ENCODE results near the gene TPGS2.

TPGS2 gene

DNA sequence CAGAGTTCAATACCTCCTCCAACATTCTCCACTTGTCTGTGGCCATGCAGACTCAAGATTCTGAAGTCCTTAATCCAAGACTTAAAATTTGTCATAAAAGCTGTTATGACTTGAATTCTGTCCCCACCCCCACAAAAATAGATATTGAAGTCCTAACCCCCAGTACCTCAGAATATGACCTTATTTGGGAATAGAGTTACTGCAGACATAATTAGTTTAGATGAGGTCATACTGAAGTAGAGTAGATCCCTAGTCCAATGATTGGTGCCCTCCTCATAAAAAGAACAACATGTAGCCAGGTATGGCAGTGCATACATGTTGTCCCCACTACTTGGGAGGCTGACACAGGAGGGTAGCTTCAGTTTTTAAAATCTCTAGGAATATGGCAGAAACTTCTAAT, 9.2 kb downstream of the TPGS2 start:
- DNase-seq = peak; percentile 52

DNA sequence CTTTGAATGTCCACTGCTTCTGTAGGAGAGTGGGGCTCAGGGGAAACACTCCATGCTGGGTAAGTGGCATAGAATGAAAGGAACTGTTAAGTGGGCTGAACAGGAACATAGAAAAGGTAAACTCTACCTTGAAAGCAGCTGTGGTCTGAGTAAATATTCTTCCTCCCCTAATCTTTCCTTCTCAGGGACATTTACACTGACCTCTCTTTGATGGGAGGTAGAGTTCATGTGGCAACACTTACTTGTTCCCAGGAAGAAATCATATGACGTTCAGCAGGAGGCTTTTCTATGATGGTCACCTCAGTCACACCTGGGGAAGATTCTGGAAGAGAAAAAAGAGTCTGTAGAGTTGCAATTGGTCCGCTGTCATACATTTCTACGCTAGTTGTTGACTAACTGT, 10.2 kb downstream of the TPGS2 start:
- peak; percentile 95 for DNase-seq

DNA sequence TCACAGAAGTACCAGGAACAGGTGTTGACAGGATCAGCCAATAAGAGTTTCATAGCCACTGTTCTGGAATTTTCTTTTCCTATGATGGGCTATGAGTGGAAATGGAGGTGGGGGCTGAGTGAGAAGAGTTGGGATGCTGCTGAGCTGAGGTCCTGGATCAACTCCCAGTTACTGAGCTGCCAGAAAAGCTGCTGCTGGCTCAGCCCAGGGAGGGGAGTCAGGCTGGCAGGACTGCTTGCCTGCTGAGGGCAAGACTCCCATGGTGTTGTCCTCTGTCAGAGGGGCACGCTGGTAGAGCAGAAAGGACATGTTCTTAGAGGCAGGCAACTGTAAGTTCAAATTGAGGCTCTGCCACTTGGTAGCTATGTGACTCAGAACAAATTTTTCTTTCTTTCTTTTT, 11.8 kb downstream of the TPGS2 start:
- DNase-seq = peak; percentile 48

DNA sequence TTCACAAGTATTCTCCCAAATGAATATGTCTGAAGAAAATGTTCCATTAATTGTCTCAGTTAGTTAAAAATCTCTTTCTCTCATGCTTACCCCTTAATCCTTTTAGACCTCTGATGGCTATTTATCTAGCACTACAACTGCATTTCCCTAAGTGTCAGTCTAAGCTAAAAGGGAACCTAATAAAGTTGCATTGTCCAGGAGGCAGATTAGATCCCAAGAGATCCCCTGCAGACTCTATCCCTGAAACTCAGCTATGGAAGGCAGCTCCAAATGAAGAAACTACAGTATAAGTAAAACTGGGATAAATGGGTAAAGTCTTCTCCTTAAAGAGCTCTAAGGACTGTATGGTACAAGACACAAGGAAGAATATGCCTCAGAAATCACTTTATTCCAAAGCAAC, 12.7 kb downstream of the TPGS2 start:
- peak; percentile 19 for DNase-seq

DNA sequence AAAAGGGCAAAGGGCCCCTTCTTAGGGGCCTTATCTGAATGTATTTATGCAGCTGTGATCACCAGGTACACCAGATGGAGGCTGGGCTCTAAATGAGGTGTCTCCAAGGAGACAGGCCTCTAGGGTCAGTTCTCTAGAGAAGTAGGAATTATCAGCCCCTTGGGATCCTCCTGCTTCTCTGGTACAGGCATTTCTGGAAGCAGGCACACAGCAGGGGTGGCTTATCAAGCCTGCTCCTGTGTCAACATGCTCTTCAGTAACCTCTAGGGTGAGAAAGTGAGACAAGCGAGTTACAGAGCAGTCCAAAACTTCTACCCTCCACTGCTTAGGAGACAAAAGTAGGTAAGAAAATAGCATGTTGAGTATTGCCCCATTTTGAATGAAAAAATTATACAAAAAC, 13.8 kb downstream of the TPGS2 start:
- peak; percentile 99 for DNase-seq

DNA sequence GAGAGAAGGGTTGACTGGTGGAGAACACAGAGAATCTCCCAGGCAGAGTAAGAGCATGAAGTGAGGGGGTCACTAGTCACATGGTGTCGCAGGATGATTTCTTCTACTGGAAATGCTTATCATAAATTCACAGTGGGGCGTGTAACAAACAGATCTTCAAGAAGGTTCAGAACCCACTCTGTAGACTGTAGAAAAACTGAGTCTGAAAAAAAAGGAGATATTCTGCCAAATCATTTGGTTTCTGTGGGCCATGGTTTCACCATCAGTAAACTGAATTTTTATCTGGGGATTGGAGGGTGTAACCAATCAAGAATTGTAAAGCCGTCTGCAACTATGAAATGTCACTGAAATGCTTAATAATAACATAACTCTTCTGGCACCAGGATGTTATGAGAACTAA, 15.0 kb downstream of the TPGS2 start:
- DNase-seq = no peak

DNA sequence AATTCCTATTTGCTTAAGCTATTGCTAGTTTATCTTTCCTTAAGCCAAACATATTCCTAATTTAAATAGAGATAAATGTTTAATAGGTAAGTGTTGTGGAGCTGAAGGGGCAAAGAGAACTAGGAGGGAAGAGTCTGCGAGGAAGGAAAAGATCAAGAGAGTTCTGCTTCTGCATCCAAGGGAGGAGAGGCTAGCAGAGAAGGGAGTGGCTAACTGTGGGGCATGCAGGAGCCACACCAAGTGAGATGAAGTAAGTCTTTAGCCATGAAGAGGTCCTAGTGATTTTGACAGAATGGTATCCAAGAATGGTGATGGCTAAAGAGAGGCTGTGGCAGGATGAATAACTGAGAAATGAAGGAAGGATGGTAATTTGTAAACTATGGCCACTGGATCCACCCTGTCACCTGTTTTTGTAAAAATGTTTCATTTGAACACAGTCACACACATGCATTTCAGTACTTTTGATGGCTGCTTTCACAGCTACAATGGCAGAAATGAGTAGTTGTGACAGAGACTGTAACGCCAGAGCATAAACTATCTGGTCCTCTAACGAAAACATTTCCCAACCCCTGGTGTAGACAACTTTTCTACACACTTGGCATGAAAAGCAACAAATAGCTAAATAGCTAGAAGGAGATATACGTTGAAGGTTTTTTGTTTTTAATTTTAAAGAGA, 15.6 kb downstream of the TPGS2 start:
- no peak for DNase-seq

DNA sequence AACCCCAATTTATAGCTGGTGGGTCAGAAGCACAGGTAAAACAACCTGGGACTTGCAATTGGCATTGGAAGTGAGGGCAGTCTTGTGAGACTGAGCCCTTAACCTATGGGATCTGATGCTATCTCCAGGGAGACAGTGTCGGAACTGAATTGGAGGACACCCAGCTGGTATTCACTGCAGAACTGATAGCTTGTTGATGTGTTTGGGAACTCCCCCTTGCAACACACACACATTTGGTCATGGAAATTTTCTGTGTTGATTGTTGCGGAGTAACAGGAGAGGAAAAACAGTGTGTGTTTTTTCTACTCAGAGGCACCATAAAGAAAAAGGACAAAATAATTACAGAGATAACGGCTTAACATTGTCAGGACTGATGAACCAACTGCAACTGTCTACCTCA, 16.1 kb downstream of the TPGS2 start:
- DNase-seq = no peak

DNA sequence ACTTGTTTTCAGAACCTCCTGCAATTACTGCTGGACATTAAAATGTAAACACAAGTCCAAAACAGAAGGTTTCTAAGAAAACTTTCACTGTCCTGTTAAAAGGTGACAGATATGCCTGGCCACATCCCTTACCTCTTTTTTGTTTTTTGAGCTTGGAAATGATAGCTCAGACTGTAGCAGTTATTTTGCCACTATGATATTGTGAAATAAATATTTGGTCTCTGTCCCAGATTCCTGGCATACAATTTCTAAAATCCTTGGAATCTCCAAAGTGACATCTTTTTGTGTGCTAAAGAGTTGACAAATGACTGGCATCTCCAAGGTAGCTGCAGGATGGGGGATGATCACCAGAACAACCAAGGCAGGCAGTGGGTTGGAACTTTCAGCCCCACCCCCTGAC, 16.8 kb downstream of the TPGS2 start:
- no peak for DNase-seq

DNA sequence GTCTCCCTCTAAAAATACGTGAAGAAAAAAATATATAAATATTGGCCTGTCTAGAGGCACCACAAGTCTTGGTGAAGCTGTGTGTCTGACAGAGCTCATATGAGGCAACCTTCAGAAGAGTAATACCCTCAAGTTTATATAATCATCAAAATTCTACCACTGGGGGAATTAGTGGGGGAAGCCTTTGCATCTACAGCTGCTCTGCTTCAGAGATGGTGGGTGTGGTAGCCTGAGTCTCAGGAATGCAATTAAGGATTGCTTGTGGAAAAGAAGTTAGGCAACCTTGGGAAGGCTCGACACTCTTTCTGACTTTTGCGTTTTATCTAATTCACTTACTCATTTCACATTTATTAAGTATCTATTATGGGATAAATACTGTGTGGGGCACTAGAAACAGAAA, 17.4 kb downstream of the TPGS2 start:
- DNase-seq = no peak

DNA sequence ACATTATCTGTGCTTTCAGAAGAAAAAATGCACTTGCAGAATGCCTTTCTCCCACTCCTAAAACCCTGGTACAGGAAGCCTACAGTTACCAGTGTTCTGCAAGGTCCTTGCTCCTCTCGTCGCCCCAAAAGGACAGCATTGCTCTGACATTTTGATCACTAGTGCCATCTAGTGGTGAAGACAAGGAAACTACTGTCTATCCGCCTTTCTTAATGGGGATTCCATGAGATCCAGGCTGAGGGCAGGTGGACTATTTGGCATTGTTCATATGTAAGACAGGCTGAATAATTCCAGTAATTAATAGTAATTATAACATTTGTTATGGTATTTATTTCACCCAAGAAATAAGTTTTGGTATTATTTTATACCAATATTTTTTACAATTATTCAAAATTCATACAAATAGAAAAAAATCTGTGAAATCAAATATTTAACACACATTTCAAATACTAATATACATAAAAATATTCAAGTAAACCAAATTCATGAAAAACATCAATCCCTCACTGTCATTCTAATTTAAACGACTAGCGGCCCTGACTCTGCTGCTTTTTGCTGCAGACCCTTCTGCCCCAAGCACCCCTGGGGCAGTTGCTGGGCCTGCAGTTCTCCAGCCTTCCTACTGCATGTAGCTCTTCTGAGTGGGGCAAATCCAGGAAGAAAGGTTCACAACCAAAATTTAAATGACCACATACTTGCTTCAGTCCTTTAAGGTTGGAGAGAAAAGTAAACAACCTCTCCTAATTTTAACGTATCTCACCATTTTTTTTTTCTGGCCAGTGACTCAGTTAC, 19.0 kb downstream of the TPGS2 start:
- DNase-seq = peak; percentile 93

DNA sequence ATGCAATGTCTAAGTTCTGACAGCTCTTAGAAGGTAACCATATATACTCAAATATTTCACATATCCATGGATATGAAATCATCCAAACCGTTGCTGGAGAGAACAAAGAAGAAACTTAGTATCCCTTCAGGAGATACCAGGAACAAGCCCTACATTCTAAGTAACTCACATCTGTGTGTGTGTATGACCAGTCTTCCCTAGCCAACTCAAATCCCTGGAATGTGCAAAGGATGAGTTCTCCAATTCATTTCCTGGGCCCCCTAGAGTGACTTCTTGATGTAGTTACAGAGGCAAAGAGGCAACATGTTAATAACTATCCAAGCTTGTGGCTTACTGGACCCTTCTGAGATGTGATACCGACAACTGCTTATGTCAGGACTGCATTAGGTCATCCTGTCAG, 20.1 kb downstream of the TPGS2 start:
- DNase-seq = no peak

DNA sequence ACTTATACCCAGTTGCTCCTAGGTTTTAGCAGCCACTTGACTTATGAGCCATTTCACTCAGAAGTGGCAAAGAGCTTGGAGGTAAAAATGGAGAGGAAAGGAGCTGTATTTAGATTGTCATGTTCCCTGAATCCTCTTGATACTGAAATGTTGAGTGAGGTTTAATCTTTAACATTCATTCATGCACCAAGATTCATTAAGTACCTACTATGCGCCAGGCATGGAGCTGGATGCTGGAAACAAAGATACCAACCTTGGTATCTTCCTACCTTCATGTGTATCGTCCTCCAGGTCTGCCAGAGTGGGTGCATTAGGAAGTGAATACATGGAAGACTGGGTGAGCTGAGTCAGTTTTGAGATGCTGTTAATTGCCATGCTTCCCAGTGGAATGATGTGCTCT, 23.7 kb downstream of the TPGS2 start:
- no peak for DNase-seq

DNA sequence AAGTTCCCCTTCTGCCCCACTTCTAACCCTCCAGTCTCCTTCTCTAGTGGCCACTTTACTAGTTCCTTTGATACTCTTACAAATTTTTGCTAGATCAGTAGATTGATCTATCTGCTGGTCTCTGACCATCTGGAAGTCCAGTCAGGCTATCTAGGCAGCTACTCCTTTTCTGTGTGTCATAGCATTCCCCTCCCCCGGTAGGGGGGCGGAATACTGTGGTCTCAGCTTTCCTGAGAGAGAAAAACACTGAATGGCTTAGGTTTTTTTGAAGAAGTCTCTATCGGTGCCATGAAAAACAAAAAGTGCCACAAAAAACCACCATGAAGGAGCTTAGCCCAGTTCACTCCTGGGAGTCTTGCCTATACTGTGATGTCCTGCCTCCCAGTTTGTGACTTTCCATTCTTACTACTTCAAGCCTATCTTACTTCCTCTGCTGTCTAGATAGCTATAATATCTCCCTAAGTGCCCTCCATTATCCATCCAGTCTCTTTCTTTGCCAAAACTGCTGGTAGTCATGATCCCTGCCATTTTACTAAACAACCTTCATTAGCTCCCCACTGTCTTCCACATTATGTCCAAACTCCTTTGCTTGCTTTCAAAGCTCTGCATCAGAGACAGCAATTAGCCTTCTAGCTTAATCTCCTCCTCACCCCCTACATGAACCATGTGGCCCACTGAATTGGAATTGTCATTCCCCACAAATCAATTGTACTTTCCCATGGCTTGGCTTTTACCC, 29.9 kb downstream of the TPGS2 start:
- DNase-seq = peak; percentile 97

DNA sequence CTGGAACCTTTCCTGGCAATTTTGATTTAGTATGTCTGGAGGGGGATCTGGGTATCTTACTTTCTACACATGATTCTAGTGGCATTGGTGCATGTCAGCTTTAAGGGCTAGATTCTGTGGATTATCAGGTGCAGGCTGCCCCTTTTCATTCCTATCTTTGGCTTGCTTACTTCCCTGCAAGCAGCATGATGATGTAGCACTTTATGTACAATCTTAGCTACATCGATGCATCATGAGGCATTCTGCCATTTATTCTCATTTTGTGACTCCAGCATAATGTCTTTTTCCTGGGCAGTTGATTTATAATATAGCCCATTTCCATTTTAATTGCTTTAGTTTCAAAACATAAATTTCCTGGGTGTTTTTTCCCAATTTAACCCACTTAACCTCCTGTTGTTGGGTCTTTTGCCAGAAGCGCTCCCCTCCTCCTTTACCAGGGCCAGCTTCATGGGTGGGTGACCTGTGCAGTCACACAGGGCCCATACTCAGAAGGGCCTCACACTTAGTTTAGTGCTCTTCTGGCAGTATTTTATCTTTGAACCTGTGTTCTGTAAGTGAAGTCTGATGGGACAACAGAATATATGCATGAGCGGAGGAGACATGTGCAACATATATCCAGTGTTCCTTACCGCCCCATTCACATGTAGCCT, 36.0 kb downstream of the TPGS2 start:
- DNase-seq = no peak

DNA sequence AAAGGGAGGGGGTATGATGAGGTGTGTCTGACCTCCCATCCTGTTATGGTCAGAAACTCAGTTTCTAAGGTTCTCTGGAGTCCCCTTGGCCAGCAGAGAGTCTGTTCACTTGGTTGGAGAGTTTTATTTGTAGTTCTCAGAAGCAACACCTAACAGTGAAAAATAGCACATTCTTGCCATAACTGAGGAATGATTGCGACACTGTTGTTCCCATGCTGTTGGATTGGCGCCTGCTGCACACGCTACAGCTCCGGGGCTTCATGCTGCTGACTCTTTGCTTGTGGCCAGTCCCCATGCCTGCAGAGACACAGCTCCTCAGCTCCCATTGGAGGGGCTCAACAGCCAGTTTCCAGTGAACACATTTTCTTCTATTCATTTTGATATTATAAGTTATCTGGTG, 42.1 kb downstream of the TPGS2 start:
- no peak for DNase-seq

DNA sequence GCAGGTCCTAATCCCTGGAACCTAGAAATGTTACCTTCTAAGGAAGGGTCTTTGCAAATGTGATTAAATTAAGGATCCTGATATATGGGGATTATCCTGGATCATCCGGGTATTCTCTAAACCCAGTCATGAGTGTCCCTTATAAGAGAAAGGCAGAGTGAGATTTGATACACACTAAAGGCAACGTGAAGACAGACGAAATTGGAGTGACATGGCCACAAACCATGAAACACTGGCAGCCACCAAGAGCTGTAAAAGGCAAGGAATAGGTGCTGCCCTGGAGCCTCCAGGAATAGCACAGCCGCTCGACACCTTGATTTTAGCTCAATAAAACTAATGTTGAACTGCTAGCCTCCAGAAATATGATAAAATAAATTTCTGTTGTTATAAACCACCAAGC, 45.0 kb downstream of the TPGS2 start:
- no peak for DNase-seq

DNA sequence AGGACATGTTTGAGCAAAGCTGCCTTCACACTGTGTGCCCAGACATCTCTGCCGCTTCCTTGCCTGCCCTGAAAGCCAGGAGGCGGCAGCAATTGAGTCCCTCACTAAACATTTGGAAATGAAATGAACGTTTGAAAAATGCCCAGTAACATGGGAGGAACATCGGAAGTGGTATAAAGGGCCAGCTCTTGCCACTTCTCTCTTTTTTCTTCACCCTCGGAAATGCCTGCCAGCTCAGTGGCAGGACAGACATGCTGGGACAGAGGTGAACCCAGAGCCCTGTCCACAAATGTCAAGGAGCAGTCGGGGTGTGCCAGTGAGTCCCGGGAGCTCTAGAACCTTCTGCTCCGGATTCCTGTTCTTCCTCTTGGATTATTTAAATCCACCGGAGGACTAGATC, 46.1 kb downstream of the TPGS2 start:
- DNase-seq = no peak

DNA sequence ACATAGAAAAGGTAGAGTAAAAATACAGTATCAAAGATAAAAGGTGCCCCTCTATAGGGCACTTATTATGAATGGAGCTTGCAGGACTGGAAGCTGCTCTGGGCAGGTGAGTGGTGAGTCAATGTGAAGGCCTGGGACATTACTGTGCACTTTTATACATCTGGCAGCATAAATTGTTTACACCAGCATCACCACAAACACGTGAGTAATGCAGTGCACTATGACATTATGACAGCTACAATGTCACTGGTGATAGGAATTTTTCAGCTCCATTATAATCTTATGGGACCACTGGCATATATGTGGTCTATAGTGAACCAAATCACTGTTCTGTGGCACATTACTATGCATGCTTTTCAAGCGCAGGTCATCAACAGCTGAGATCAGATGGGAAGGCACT, 48.1 kb downstream of the TPGS2 start:
- DNase-seq = no peak

DNA sequence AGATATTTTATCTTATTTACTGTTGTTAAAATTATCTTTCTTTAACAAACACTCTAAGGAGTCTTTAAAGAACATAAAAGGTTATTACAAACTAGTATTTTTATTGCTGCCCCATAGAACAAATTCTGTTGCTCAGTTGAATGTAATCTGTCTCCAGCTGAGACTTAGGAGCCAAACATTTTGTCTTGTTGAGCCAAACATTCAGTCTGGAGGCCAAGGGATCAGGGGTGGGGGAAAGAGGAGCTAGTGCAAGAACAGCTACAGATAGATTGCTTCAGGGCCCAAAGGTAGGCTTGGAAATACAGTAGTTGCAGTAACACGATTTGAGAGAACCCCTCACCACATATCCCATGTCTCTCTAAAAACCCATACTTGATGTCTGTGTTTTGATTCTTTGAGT, 51.2 kb downstream of the TPGS2 start:
- no peak for DNase-seq

DNA sequence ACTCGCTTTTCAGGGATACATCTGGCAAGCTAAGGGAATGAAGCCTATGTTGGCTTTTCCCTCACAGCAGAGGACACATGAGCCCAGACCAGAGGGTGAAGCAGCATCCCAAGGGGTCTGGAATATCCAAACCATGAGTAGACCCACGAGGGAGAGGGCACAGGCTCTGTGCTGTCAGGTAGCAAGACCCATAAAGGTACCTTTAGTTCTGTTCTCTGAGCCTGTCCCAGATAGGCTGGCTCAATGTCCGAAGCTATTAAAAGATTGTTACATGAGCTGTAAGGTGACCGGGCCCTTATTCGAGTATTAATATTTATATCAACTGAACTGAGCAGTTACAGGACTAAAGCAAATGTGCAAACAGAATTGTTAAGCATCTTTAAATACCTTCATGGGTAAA, 52.2 kb downstream of the TPGS2 start:
- no peak for DNase-seq

DNA sequence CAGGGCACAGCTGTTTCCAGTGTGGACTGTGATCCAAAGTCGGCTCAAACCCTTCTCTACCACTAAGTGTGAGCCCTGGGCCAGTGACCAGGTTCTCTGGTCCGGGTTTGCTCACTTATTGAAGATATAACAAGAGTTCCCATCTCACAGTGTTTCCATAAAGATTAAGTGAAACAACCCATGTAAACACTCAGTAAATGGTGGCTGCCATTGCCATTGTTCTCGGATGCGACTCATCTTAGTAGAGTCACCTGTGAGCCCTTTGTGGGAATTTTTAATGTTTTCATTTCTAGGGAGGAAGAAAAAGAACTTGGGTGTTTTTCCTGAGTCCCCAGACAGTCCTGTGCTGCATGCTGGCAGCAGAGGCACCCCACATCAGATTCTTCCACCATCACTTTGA, 53.4 kb downstream of the TPGS2 start:
- DNase-seq = no peak

DNA sequence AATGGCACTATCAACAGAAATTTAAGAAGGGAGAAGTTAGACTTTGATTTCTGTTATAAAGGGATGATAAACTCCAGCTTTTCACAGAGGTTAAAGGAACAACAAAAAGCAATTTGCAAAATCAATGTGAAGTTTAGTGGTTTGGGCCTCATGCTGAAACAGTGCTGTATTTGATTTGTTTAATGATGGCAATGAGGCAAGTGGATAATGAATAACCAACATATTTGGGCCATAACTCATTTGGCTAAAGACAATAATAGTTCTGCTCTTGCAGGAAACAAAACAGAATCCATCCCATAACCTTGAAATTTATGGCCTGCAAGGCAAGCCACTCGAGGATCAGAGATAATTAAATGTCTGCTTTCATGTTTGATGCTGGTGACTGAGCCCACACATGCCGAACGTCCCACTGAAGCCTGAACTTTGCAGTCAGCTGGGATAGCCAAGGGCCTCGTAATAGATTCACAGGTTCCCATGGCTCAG, 56.5 kb downstream of the TPGS2 start:
- peak; percentile 82 for DNase-seq

Data from NCI-H69 (cell line).